DOHH2 (cell line): Measurements from ENCODE around the gene SGTA.

Experiments used
- H3F3A ChIP-seq: fragments of 200-600 bp; sonication (generic), shearing (Covaris generic); 2 replicates; pipeline ENCODE4 v1.6.0; 2016; ENCODE audit warnings: antibody characterized with exemption, mild to moderate bottlenecking; ENCODE audit not compliant: control insufficient read depth, insufficient read depth
- H3K27ac ChIP-seq: fragments of 200-600 bp; sonication (generic); 2 replicates; pipeline ENCODE4 v1.5.1; 2014; ENCODE audit warnings: low read depth, mild to moderate bottlenecking, low read length, moderate library complexity
- H3K27me3 ChIP-seq: fragments of 200-600 bp; sonication (generic); 2 replicates; pipeline ENCODE4 v1.6.1; 2014; ENCODE audit warnings: mild to moderate bottlenecking, low read length, mixed read lengths; ENCODE audit not compliant: control insufficient read depth
- H3K36me3 ChIP-seq: fragments of 200-600 bp; sonication (generic); 2 replicates; pipeline ENCODE4 v1.6.1; 2014; ENCODE audit warnings: mild to moderate bottlenecking, low read length, moderate library complexity, mixed read lengths; ENCODE audit not compliant: control insufficient read depth
- H3K4me1 ChIP-seq: fragments of 200-600 bp; sonication (generic); 2 replicates; pipeline ENCODE4 v1.6.1; 2014; ENCODE audit warnings: mild to moderate bottlenecking, low read length, mixed read lengths; ENCODE audit not compliant: control insufficient read depth
- H3K4me2 ChIP-seq: fragments of 200-600 bp; sonication (generic); 2 replicates; pipeline ENCODE4 v1.6.0; 2014; ENCODE audit warnings: mild to moderate bottlenecking, low read length, moderate library complexity
- H3K4me3 ChIP-seq: fragments of 200-600 bp; sonication (generic); 2 replicates; pipeline ENCODE4 v1.5.1; 2014; ENCODE audit warnings: mild to moderate bottlenecking, low read length, mixed read lengths
- H3K79me2 ChIP-seq: fragments of 200-600 bp; sonication (generic); 2 replicates; pipeline ENCODE4 v1.6.1; 2014; ENCODE audit warnings: mild to moderate bottlenecking, low read length, mixed read lengths; ENCODE audit not compliant: control insufficient read depth
- H3K9me2 ChIP-seq: fragments of 200-600 bp; sonication (generic); replicated peaks from 2 replicates; pipeline ENCODE4 v1.6.1; 2014; ENCODE audit warnings: mild to moderate bottlenecking, low read length, mixed read lengths; ENCODE audit not compliant: control insufficient read depth
- H3K9me3 ChIP-seq: fragments of 200-600 bp; sonication (generic); 2 replicates; pipeline ENCODE4 v1.6.1; 2014; ENCODE audit warnings: antibody characterized with exemption, low read length, mixed read lengths; ENCODE audit not compliant: control insufficient read depth, insufficient read depth
- H4K20me1 ChIP-seq: fragments of 200-600 bp; sonication (generic); 2 replicates; pipeline ENCODE4 v1.6.0; 2014; ENCODE audit warnings: low read depth, mild to moderate bottlenecking, antibody characterized with exemption, low read length, moderate library complexity; ENCODE audit not compliant: control insufficient read depth, insufficient read depth
- CTCF ChIP-seq: fragments of 200-600 bp; sonication (generic); IDR thresholded peaks from one replicate; pipeline ENCODE4 v1.5.1; 2014; ENCODE audit warnings: antibody characterized with exemption, mild to moderate bottlenecking, low read depth, low read length; ENCODE audit not compliant: poor library complexity, severe bottlenecking
- EZH2phosphoT487 ChIP-seq: fragments of 200-600 bp; sonication (generic); IDR thresholded peaks from 2 replicates; pipeline ENCODE4 v1.6.1; 2017; ENCODE audit warnings: borderline replicate concordance, mild to moderate bottlenecking, antibody characterized with exemption, low read length, moderate library complexity, mixed read lengths

The SGTA gene

GRCh38 chr19:2770055-2771013 lies 12.7 kb downstream of the SGTA start:
- Histone ChIP-seq H3K36me3 (peaks cover 75% of the 10 kb centered on the region), H3F3A (peaks cover 4% of the 10 kb centered on the region; the same call in 1 of the 2 replicates), H3K4me1 (peaks cover 17% of the 10 kb centered on the region), H3K4me2 (no peak overlapping the region), H3K9me2 (no peaks in the 10 kb centered on the region), H3K27me3 (no peaks in the 10 kb centered on the region), H3K27ac (no peak overlapping the region), H3K79me2 (peaks cover 72% of the 10 kb centered on the region), H3K9me3 (no peaks in the 10 kb centered on the region), H4K20me1 (no peaks in the 10 kb centered on the region; the same call in 1 of the 2 replicates), H3K4me3 (no peak overlapping the region)
- TF ChIP-seq CTCF (no peak), EZH2phosphoT487 (no peak)

- Histone ChIP-seq H3K79me2 (peaks cover 61% of the 10 kb centered on the region), H3K27me3 (no peaks in the 10 kb centered on the region), H4K20me1 (no peaks in the 10 kb centered on the region; the same call in 1 of the 2 replicates), H3K27ac (no peak overlapping the region), H3K4me2 (no peak overlapping the region), H3K9me3 (no peaks in the 10 kb centered on the region), H3K4me1 (peaks cover 6% of the 10 kb centered on the region), H3K4me3 (no peak overlapping the region), H3K36me3 (peaks cover 74% of the 10 kb centered on the region), H3K9me2 (no peaks in the 10 kb centered on the region), H3F3A (no peaks in the 10 kb centered on the region)
- no peak for TF ChIP-seq CTCF
- TF ChIP-seq EZH2phosphoT487 = no peak
Observed at GRCh38 chr19:2769218-2769617, 13.9 kb downstream of the SGTA start.

GRCh38 chr19:2768365-2769132 lies 14.5 kb downstream of the SGTA start:
- H3K79me2 ChIP-seq = peaks cover 55% of the 10 kb centered on the region
- H3K27me3 ChIP-seq = no peaks in the 10 kb centered on the region
- no peak overlapping the region for H3K27ac ChIP-seq
- no peak overlapping the region for H3K4me2 ChIP-seq
- TF ChIP-seq CTCF (no peak), EZH2phosphoT487 (no peak)
- H3K9me2 ChIP-seq = no peaks in the 10 kb centered on the region
- no peaks in the 10 kb centered on the region for H3K4me1 ChIP-seq
- H4K20me1 ChIP-seq = no peaks in the 10 kb centered on the region; the same call in 1 of the 2 replicates
- H3K4me3 ChIP-seq = no peak overlapping the region
- H3F3A ChIP-seq = no peaks in the 10 kb centered on the region
- no peaks in the 10 kb centered on the region for H3K9me3 ChIP-seq
- H3K36me3 ChIP-seq = peaks cover 77% of the 10 kb centered on the region
